HEK293 (cell line): Measurements from ENCODE around the gene RACK1.
A peak's percentile ranks its signal among the peaks of the same experiment; 100 is the strongest.

Experiments used
- MZF1 ChIP-seq: fragments of 450-650 bp; formaldehyde crosslinking; IDR thresholded peaks from 2 replicates; pipeline ENCODE4 v1.5.1; 2017; ENCODE audit warnings: missing biosample characterization, missing genetic modification characterization, borderline replicate concordance
- ZFP37 ChIP-seq: fragments of 450-650 bp; formaldehyde crosslinking; IDR thresholded peaks from 2 replicates; pipeline ENCODE4 v1.5.1; 2016; ENCODE audit warnings: missing biosample characterization, missing genetic modification characterization
- ZIC2 ChIP-seq: fragments of 450-650 bp; formaldehyde crosslinking; IDR thresholded peaks from 2 replicates; pipeline ENCODE4 v1.5.1; 2016; ENCODE audit warnings: missing biosample characterization, missing genetic modification characterization
- ZNF155 ChIP-seq: fragments of 450-650 bp; formaldehyde crosslinking; IDR thresholded peaks from 2 replicates; pipeline ENCODE4 v1.5.1; 2016; ENCODE audit warnings: missing biosample characterization, missing genetic modification characterization
- ZNF169 ChIP-seq: fragments of 450-650 bp; formaldehyde crosslinking; IDR thresholded peaks from 2 replicates; pipeline ENCODE4 v1.5.1; 2016; ENCODE audit warnings: missing biosample characterization, missing genetic modification characterization
- ZNF174 ChIP-seq: fragments of 450-650 bp; formaldehyde crosslinking; IDR thresholded peaks from 2 replicates; pipeline ENCODE4 v1.5.0; 2017; ENCODE audit warnings: missing biosample characterization, mild to moderate bottlenecking, missing genetic modification characterization
- ZNF2 ChIP-seq: fragments of 450-650 bp; formaldehyde crosslinking; IDR thresholded peaks from 2 replicates; pipeline ENCODE4 v1.5.1; 2016; ENCODE audit warnings: missing biosample characterization, missing genetic modification characterization
- ZNF311 ChIP-seq: fragments of 450-650 bp; formaldehyde crosslinking; IDR thresholded peaks from 2 replicates; pipeline ENCODE4 v1.5.1; 2017; ENCODE audit warnings: missing biosample characterization, missing genetic modification characterization, borderline replicate concordance
- ZNF324 ChIP-seq: fragments of 450-650 bp; formaldehyde crosslinking; IDR thresholded peaks from 2 replicates; pipeline ENCODE4 v1.5.1; 2016; ENCODE audit warnings: missing biosample characterization, missing genetic modification characterization
- ZNF416 ChIP-seq: fragments of 450-650 bp; formaldehyde crosslinking; IDR thresholded peaks from 2 replicates; pipeline ENCODE4 v1.5.1; 2016; ENCODE audit warnings: missing biosample characterization, missing genetic modification characterization
- ZNF426 ChIP-seq: fragments of 450-650 bp; formaldehyde crosslinking; IDR thresholded peaks from 2 replicates; pipeline ENCODE4 v1.5.1; 2017; ENCODE audit warnings: missing biosample characterization, missing genetic modification characterization, mild to moderate bottlenecking, inconsistent platforms, moderate library complexity
- ZNF621 ChIP-seq: fragments of 450-650 bp; formaldehyde crosslinking; IDR thresholded peaks from 2 replicates; pipeline ENCODE4 v1.5.1; 2017; ENCODE audit warnings: missing biosample characterization, missing genetic modification characterization
- ZNF626 ChIP-seq: fragments of 450-650 bp; sonication (Bioruptor Pico); formaldehyde crosslinking; IDR thresholded peaks from 2 replicates; pipeline ENCODE4 v1.5.1; 2018; ENCODE audit warnings: missing biosample characterization, missing genetic modification characterization, inconsistent platforms
- TF ChIP-seq, protein P1 (sequence below): fragments of 450-650 bp; formaldehyde crosslinking; IDR thresholded peaks from 2 replicates; pipeline ENCODE4 v1.5.1; 2016; ENCODE audit warnings: missing biosample characterization, missing genetic modification characterization, borderline replicate concordance
- TF ChIP-seq, protein P2 (sequence below): fragments of 450-650 bp; formaldehyde crosslinking; IDR thresholded peaks from 2 replicates; pipeline ENCODE4 v1.5.1; 2016; ENCODE audit warnings: missing biosample characterization, missing genetic modification characterization
- TF ChIP-seq, protein P3 (sequence below): fragments of 450-650 bp; formaldehyde crosslinking; IDR thresholded peaks from 2 replicates; pipeline ENCODE4 v1.5.1; 2017; ENCODE audit warnings: missing biosample characterization, missing genetic modification characterization
- TF ChIP-seq, protein P4 (sequence below): fragments of 450-650 bp; formaldehyde crosslinking; IDR thresholded peaks from 2 replicates; pipeline ENCODE4 v1.5.1; 2016; ENCODE audit warnings: missing biosample characterization, missing genetic modification characterization, low read depth
- TF ChIP-seq, protein P5 (sequence below): fragments of 450-650 bp; formaldehyde crosslinking; conservative IDR thresholded peaks from 2 replicates; pipeline ENCODE4 v1.5.1; 2016; ENCODE audit warnings: low read depth, missing biosample characterization, missing genetic modification characterization
- TF ChIP-seq, protein P6 (sequence below): fragments of 450-650 bp; IDR thresholded peaks from 2 replicates; pipeline ENCODE4 v1.5.1; 2018; ENCODE audit warnings: missing biosample characterization, missing genetic modification characterization

RACK1 gene

DNA sequence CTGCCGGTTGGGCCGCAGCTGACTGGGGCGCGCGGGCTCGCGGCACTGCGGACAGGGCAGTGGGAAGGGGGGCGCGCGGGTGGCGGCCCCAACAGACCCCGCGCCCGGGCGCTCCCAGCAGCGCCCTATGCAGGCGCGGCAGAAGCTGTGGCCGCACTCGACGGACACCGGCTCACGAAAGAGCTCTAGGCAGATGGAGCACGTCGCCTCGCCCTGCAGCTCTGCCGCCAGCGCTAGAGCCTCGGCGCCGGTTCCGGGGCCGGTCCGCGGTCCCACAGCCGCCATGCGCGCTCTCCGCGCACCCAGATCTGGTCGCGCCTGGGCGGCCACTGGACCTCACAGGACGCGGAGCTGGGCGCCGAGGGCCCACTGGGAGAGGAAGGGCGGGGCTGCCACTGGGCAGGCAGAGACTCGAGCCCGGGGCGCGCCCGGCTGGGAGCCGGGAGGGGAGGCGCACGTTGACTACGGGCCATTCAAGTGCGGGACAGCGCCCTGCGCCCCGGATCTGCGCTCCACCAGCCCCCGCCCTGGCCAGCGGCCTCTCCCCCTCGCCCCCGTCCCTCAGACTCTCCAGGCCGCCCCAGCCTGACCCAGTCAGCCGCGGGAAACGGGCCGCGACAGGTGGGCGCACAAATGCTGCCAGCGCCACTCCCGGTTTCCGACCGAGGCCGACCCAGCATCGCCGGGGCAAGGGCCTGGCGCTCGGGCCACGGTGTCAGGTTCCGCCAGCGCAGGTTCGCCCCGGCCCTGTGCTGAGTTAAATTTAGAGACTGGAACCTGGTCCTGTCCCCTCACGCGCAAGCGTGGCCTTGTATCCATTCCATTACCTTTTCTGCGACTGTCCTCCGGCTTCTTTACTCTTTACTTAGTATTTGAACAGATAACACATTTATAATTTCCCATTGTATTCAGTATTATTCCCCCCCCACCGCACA lies 38.6 kb downstream of the RACK1 start, which contains the start of gene TRIM7 (continued):
- TF ChIP-seq ZIC2 (tag by site-specific recombination) = peak; percentile 21
- no peak for TF ChIP-seq ZNF174
- TF ChIP-seq, protein P1, sequence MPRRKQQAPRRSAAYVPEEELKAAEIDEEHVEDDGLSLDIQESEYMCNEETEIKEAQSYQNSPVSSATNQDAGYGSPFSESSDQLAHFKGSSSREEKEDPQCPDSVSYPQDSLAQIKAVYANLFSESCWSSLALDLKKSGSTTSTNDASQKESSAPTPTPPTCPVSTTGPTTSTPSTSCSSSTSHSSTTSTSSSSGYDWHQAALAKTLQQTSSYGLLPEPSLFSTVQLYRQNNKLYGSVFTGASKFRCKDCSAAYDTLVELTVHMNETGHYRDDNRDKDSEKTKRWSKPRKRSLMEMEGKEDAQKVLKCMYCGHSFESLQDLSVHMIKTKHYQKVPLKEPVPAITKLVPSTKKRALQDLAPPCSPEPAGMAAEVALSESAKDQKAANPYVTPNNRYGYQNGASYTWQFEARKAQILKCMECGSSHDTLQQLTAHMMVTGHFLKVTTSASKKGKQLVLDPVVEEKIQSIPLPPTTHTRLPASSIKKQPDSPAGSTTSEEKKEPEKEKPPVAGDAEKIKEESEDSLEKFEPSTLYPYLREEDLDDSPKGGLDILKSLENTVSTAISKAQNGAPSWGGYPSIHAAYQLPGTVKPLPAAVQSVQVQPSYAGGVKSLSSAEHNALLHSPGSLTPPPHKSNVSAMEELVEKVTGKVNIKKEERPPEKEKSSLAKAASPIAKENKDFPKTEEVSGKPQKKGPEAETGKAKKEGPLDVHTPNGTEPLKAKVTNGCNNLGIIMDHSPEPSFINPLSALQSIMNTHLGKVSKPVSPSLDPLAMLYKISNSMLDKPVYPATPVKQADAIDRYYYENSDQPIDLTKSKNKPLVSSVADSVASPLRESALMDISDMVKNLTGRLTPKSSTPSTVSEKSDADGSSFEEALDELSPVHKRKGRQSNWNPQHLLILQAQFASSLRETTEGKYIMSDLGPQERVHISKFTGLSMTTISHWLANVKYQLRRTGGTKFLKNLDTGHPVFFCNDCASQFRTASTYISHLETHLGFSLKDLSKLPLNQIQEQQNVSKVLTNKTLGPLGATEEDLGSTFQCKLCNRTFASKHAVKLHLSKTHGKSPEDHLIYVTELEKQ (tag by site-specific recombination) = no peak
- TF ChIP-seq ZFP37 (tag by site-specific recombination) = no peak
- no peak for TF ChIP-seq ZNF311 (tag by site-specific recombination)
- no peak for TF ChIP-seq ZNF621
- no peak for TF ChIP-seq ZNF169 (tag by site-specific recombination)
- TF ChIP-seq ZNF626 (tag by site-specific recombination) = no peak
- TF ChIP-seq ZNF324 (tag by site-specific recombination) = no peak
- TF ChIP-seq ZNF426 (tag by site-specific recombination) = no peak
- TF ChIP-seq ZNF2 (tag by site-specific recombination) = no peak
- TF ChIP-seq, protein P2, sequence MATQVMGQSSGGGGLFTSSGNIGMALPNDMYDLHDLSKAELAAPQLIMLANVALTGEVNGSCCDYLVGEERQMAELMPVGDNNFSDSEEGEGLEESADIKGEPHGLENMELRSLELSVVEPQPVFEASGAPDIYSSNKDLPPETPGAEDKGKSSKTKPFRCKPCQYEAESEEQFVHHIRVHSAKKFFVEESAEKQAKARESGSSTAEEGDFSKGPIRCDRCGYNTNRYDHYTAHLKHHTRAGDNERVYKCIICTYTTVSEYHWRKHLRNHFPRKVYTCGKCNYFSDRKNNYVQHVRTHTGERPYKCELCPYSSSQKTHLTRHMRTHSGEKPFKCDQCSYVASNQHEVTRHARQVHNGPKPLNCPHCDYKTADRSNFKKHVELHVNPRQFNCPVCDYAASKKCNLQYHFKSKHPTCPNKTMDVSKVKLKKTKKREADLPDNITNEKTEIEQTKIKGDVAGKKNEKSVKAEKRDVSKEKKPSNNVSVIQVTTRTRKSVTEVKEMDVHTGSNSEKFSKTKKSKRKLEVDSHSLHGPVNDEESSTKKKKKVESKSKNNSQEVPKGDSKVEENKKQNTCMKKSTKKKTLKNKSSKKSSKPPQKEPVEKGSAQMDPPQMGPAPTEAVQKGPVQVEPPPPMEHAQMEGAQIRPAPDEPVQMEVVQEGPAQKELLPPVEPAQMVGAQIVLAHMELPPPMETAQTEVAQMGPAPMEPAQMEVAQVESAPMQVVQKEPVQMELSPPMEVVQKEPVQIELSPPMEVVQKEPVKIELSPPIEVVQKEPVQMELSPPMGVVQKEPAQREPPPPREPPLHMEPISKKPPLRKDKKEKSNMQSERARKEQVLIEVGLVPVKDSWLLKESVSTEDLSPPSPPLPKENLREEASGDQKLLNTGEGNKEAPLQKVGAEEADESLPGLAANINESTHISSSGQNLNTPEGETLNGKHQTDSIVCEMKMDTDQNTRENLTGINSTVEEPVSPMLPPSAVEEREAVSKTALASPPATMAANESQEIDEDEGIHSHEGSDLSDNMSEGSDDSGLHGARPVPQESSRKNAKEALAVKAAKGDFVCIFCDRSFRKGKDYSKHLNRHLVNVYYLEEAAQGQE (tag by site-specific recombination) = peak; percentile 68
- TF ChIP-seq, protein P3, sequence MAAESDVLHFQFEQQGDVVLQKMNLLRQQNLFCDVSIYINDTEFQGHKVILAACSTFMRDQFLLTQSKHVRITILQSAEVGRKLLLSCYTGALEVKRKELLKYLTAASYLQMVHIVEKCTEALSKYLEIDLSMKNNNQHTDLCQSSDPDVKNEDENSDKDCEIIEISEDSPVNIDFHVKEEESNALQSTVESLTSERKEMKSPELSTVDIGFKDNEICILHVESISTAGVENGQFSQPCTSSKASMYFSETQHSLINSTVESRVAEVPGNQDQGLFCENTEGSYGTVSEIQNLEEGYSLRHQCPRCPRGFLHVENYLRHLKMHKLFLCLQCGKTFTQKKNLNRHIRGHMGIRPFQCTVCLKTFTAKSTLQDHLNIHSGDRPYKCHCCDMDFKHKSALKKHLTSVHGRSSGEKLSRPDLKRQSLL = peak; percentile 99
- TF ChIP-seq ZNF155 (tag by site-specific recombination) = no peak
- TF ChIP-seq, protein P4, sequence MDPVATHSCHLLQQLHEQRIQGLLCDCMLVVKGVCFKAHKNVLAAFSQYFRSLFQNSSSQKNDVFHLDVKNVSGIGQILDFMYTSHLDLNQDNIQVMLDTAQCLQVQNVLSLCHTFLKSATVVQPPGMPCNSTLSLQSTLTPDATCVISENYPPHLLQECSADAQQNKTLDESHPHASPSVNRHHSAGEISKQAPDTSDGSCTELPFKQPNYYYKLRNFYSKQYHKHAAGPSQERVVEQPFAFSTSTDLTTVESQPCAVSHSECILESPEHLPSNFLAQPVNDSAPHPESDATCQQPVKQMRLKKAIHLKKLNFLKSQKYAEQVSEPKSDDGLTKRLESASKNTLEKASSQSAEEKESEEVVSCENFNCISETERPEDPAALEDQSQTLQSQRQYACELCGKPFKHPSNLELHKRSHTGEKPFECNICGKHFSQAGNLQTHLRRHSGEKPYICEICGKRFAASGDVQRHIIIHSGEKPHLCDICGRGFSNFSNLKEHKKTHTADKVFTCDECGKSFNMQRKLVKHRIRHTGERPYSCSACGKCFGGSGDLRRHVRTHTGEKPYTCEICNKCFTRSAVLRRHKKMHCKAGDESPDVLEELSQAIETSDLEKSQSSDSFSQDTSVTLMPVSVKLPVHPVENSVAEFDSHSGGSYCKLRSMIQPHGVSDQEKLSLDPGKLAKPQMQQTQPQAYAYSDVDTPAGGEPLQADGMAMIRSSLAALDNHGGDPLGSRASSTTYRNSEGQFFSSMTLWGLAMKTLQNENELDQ (tag by site-specific recombination) = no peak
- no peak for TF ChIP-seq ZNF416
- TF ChIP-seq, protein P5, sequence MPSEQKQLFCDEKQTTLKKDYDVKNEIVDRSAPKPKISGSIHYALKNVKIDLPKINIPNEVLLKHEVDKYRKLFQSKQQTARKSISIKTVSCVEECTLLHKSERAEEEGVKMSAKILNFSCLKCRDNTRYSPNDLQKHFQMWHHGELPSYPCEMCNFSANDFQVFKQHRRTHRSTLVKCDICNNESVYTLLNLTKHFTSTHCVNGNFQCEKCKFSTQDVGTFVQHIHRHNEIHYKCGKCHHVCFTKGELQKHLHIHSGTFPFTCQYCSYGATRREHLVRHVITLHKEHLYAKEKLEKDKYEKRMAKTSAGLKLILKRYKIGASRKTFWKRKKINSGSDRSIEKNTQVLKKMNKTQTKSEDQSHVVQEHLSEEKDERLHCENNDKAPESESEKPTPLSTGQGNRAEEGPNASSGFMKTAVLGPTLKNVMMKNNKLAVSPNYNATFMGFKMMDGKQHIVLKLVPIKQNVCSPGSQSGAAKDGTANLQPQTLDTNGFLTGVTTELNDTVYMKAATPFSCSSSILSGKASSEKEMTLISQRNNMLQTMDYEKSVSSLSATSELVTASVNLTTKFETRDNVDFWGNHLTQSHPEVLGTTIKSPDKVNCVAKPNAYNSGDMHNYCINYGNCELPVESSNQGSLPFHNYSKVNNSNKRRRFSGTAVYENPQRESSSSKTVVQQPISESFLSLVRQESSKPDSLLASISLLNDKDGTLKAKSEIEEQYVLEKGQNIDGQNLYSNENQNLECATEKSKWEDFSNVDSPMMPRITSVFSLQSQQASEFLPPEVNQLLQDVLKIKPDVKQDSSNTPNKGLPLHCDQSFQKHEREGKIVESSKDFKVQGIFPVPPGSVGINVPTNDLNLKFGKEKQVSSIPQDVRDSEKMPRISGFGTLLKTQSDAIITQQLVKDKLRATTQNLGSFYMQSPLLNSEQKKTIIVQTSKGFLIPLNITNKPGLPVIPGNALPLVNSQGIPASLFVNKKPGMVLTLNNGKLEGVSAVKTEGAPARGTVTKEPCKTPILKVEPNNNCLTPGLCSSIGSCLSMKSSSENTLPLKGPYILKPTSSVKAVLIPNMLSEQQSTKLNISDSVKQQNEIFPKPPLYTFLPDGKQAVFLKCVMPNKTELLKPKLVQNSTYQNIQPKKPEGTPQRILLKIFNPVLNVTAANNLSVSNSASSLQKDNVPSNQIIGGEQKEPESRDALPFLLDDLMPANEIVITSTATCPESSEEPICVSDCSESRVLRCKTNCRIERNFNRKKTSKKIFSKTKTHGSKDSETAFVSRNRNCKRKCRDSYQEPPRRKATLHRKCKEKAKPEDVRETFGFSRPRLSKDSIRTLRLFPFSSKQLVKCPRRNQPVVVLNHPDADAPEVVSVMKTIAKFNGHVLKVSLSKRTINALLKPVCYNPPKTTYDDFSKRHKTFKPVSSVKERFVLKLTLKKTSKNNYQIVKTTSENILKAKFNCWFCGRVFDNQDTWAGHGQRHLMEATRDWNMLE = no peak
- TF ChIP-seq, protein P6, sequence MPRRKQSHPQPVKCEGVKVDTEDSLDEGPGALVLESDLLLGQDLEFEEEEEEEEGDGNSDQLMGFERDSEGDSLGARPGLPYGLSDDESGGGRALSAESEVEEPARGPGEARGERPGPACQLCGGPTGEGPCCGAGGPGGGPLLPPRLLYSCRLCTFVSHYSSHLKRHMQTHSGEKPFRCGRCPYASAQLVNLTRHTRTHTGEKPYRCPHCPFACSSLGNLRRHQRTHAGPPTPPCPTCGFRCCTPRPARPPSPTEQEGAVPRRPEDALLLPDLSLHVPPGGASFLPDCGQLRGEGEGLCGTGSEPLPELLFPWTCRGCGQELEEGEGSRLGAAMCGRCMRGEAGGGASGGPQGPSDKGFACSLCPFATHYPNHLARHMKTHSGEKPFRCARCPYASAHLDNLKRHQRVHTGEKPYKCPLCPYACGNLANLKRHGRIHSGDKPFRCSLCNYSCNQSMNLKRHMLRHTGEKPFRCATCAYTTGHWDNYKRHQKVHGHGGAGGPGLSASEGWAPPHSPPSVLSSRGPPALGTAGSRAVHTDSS (tag by site-specific recombination) = no peak
- no peak for TF ChIP-seq MZF1
